T-helper 9 cell (primary cell): ENCODE measurements around the gene HTR3D.
"Not testable (repeated sequence)": the region's sequence is repeated elsewhere in the genome, so short reads cannot be mapped to it uniquely, and the experiment has no call there.

Experiments
- DNase-seq: peaks from one replicate; pipeline ENCODE4 v3.0.0-alpha.2; 2020
- total RNA-seq, 2 donors: gene quantifications; one replicate each; lab custom pipeline; 2026; lab: John Stamatoyannopoulos, UW

Gene HTR3D
- 0 reads per million in 2 donors for total RNA-seq

DNA sequence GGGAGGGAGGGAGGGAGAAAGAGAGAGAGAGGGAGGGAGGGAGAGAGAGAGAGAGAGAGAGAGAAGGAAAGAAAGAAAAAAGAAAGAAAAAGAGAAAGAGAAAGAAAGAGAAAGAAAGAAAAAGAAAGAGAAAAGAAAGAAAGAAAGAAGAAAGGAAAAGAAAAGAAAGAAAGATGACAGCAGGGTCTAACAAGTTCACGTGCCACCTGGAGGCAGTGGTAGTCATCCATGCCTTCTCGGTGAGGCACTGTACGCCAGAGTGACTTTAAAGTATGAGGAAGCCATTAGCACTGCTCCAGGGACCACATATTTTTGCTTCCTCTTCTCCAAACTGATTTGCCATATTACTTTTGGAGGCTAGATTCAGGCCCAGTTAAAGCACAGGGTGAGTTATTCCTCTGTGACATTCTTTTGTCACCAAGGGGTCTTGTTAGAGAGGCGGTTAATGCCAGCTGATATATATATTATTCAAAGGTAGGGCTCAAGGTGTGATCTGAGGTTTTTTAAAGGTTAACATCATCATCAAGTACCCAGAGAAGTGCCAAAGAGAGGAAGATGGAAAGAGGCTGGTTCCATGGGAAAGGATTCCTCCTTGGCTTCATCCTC, at the start of gene HTR3D:
HTR3D (plus strand) TSS at position 556 of the 606 bp plus-strand sequence; CDS start at position 556, 0 bp downstream.
- no peak for DNase-seq

GRCh38 chr3:183981990-183982644, 49.4 kb upstream of the HTR3D start:
- DNase-seq, result no peak

- no peak for DNase-seq
Measured at GRCh38 chr3:183984127-183984740, 47.3 kb upstream of the HTR3D start.

DNA sequence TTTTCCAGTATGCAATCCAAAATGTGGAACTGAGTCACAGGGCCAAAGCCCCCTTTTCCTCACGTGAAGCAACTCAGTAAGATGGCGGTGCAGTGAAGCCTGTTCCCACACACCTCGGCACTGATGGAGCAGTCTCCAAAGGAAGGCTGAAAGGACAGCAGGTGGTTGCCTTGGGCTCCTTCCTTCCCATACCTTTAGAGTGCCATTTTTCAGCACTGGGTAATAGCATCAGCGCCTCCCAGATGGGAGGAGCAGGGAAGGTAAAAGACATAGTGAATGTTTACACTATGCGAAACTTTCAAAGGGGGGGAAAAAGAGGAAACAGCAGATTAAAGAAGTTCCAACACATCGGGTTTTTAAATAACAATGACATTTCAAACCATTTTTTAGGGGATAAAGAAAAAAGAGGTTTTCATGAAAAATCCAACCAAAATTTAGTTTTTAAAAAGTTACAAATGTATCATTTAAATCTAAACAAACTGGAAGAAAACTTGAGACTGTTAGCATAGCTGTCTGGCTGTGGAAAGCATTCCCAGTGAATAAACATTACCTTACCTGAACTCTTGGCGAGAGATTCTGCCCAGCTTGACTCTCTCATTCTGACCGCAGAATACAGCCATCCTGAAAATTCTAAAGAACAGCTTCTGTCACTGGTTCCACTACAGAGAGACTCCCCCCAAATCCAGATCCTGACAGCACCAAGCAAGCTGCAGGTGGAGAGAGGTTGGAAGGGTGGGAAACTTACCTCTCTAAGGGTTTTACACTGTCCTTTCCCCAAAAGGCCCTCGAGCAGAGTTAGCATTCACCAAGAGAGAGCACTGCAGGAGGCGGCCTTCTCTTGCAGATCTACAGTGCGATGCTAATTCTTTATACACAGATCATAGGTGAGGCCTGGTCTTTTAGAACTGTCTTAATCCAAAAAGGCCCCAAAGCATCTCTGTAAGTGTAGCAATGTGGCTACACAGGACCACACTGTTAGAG, 46.5 kb upstream of the HTR3D start:
- DNase-seq, result no peak

DNA sequence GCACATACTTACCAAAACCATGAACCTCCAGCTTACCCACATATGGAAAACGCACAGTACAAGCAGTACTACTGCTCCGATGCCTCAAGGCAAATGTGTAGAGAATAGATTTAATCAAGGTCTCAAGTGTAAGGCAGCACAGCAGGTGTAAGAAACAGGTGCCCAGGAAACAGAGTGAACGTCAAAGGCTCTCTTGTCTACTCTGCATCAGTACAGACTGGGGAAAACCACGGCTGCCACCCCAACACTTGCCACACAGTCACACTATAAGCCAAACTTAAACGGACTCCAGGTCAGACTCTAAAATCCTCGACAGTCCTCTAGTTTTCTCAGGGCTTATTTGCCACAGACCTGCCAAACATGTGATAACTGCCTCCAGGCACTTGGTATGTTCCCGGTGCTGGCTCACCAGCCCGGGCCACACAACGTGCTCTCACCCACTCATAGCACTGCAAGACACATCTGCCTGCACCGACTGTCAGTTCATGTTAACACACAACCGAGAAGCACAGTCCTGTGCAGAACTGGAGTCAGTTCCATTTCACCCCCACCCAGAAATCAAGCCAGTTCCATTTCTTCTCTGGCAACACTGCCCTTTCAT, 44.4 kb upstream of the HTR3D start:
- no peak for DNase-seq

DNA sequence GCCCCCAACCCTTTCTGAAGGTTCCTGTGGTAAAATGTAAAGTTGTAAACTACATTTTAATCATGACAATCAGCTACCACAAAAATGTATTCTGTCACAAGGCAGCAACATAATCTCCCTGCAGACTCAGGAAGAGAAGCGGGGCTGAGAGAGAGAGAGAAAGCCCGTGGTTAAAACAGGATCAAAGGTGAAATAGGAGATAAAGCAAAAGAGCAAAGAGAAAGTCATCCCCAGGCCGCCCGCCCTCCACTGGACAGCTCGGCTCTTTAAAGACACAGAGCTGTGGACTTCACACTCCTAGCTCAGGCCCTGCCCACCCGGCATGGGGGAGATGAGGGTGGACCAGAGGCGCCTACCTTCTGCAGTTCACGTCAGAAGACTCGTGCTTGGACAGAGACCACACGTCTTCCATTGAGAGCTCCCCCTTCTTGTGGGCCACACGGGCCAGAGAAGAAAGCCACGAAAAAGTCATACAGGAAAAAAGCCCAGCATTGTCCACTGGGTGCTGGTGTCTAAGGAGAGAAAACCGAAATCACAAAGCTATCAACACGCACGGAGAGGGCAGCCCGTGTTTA, 43.2 kb upstream of the HTR3D start:
- DNase-seq, result no peak

GRCh38 chr3:183991403-183991802, 40.1 kb upstream of the HTR3D start:
- DNase-seq, result no peak

DNA sequence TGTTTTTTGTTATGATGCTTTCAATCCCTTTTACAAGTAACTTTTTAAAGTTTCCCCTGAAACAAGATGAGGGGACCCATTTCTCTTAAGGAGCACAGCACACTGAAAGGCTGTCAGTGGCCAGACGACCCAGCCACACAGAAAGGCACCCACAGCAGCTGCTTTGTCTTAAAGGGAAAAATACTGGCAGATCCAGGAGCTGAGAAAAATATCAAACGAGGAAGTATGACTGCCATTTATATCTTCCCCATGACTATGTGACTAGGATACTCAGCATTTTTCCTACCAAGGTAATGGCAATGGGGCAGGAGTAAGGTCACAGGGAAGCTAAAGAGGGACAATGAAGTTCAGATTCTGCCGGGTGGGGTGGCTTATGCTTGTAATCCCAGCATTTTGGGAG, 29.8 kb upstream of the HTR3D start:
- no peak for DNase-seq

- DNase-seq, result no peak
Measured at GRCh38 chr3:184002469-184002868, 29.1 kb upstream of the HTR3D start.

DNA sequence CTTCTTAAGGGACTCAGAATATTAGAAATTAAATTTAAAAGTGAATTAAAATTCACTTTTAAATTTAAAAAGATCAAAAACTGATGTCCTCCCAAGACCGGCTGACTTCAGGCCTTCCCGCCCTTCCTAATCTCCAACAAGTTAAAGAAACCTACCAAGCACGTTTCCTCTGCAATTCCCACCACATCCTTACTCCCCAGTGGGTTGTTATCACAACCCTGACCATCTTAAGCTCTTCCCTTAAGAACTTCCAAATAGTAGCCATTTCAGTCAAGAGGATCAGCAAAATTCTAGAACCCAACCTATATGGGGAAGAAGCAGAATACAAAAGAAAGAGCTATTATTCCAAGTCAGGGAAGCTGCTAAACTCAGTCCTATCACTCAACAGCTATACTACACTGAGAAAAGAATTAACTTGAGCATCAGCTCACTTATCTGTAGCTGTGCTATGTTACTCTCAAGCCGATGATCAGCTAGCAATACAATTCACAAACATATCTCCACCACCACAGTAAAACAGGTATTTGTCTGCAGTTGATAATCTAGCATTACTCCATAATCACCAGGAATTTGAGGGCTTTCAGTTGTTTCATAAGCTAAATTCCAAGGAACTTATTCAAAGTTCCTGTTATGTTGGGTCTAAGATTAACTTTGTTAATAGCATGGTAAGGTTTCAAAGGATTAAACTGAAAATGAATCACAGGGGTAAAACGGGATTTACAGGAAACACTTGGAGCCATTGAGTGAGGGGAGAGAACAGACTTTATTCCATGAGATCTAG, 28.2 kb upstream of the HTR3D start:
- no peak for DNase-seq

DNA sequence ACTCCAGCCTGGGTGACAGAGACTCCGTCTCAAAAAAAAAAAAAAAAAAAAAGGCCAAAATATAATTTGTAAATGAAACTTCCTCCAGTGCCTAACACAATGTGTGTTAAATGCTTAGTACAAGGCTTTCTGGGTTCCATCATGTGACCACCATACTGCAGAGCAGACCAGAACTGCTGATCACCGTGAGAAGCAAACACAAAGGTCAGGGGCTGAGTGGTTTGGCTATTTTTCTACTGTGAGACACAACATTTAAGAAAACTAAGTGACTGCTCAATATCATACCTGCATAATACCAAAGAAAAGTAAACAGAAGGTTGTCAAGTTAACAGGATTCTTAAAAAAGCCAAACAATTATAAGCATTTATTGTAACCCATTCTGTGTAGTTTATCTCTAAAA, 27.1 kb upstream of the HTR3D start:
- DNase-seq, result no peak

- DNase-seq, result no peak
Measured at GRCh38 chr3:184005941-184006507, 25.5 kb upstream of the HTR3D start.

GRCh38 chr3:184007143-184007813, 24.3 kb upstream of the HTR3D start:
- not testable (repeated sequence) for DNase-seq

GRCh38 chr3:184008161-184008560, 23.4 kb upstream of the HTR3D start:
- no peak for DNase-seq

DNA sequence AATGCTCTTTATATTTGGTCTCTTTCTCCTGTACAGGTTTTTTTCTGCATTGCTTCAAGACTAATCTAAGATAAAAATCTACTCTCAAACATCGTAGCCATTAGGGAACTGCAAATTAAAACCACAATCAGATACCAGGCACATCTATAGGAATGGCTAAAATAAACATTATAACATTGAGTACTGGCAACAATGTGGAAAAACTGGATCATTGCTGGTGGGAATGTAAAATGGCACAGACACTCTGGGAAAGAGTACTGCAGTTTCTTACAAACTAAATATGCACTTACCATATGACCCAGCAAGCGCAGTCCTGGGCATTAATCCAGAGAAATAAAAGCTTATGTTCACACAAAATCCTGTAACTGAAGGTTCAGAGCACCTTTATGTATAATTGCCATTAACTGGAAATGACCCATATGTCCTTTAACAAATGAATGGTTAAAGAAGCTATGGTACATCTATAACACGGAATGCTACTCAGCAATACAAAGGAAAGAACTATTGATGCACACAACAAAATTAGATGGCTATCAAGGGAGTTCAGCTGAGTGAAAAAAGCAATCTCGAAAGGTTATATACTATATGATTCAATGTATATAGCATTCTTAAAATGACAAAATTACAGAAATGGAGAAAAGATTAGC, 20.2 kb upstream of the HTR3D start:
- DNase-seq, result no peak

DNA sequence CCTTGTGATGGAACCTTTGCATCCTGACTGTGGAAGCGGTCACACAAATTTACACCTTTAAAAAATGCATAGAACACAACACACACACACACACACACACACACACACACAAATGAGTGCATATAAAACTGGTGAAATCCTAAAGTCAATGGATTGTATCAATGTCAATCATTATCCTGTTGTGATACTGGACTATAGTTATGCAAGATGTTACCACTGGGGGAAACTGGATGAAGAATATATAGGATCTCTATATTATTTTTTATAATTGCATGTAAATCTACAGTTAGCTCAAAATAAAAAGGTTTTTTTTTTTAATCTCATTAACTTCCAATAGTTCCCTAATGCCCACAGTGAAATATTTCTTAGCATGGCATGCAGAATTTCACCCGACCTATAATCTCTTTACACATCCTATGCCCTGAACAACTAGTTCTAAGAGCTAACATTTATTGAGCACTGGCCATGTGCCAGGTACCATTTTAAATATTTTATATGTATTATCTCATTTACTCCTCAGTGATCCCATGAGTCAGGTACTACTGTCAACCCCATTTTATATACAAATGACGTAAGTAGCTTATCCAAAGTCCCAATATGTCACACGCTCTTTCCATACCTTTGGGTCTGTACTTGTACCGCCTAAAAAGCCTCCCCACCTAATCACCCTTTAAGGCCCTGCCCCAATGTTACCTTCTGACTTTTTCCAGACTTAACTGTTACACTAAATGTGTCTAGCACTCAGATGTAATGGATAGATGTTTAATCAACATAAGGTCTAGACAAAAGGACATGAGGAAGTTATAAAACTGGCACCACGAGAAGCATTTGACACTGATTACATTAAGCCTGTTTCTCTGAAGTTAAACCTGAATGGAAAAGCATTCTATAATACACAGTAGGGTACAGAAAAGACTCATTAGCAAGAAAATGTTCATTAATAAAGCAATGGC, 19.3 kb upstream of the HTR3D start:
- no peak for DNase-seq

DNA sequence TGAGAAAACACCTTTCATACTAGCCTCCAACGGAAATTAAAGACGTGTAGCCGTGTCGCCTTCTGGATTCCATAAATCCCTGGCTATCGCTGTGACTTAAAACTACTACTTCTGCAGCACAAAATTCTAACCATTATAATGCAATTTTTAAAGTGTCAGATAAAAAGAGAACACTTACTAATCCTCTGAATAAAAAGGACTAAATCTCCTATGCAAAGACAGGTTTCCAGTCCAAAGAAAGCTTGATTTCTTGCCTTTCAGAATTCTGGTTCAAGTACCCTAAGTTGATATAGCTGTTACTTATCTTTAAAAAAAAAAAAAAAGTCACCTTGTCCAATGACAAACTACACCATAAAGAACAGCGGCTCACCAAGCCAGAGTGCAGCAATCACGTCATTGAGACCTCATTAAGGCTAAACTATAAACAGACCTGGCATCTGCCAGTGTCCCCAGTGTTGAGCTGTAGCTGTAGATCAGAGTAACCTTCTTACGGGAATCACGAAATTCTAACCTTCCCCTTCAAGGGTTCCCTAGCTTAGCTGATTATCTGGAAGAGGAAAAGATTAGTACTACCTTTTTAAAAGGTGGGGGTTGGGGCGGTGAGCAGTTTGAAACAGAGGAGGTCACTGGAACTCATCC, 16.0 kb upstream of the HTR3D start:
- no peak for DNase-seq

DNA sequence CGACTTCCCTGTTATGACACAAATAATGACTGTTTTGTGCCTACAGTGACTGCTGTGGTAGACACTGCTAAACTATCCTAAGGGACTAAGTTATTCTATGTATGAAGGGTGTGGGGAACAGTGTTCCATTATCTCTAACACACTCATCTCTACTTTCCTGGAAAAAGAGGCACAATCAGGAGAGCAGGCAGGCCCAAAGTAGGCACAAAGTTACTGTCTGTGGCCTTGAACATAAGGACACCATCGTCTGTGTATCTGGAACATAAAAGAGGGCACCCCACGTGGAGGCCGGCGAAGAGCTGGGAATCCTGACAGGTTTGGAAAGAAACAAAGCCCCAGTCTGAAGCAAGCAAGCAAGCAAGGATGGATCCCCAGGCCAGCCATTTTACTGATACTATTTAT, 15.4 kb upstream of the HTR3D start:
- DNase-seq, result no peak
